ENCODE data around the gene MYD88. TPM values are rescaled to one million over a fixed set of nuclear protein-coding genes. Genes with fewer than 3 reads are reported as not detected.

Gene MYD88
- total and polyA plus RNA-seq, 2 donors from 2014 or later, result 20.8 to 34.5 TPM

DNA sequence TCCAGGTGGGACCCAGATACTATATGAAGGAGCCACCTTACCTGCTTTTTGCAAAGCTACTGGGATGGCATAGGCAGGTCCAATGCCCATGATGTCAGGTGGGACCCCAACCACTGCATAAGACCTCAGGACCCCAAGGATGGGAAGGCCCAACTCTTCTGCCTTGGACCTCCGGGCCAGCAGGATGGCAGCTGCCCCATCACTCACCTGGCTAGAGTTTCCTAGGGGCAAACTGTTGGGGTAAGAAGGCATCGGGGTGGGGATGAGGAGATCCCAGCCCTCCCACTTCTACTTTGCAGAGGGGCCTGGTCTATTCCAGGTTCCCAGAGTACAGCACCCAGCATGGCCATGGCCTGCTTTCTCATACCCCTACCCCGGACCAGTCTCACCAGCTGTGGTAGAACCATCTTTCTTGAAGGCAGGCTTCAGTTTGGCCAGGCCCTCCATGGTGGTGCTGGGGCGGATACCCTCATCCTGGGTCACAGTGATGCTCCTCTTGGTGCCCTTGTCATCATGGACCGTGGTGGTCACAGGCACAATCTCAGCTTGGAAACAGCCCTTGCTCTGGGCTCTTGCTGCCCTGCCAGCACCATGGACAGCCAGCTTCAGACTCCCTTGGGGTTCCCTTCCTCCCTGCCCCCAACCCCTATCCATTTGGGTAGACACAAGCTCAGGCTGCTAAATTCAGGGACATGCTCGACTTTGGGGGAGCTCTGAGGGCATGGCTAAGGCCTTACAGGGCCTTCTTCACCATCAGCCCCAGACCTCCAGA is 12.2 kb upstream of the MYD88 start:
- Histone ChIP-seq H3K9ac (ENCODE audit: low read length in 3 of 3) (no peak overlapping the region), H3K4me3 (ENCODE audit: low read length in 3 of 3) (no peak overlapping the region), H3K27me3 (ENCODE audit: control insufficient read depth, insufficient read depth, low read length) (no peaks in the 10 kb centered on the region), H3K27ac (ENCODE audit: low read depth in 2 of 2, low read length in 2 of 2) (no peak overlapping the region), H3K4me1 (ENCODE audit: control insufficient read depth in 2 of 3, insufficient read depth in 2 of 3, low read depth in 1 of 3, low read length in 3 of 3) (peaks cover 0 to 27% (median 23%) of the 10 kb centered on the region in 3 donors), H3K36me3 (ENCODE audit: control insufficient read depth in 2 of 3, insufficient read depth in 3 of 3, low read length in 3 of 3) (peaks cover 3 to 70% (median 52%) of the 10 kb centered on the region in 3 donors), H3K9me3 (ENCODE audit: control insufficient read depth in 2 of 3, insufficient read depth in 1 of 3, low read length in 3 of 3) (no peaks in the 10 kb centered on the region)
- TF ChIP-seq, protein P1, sequence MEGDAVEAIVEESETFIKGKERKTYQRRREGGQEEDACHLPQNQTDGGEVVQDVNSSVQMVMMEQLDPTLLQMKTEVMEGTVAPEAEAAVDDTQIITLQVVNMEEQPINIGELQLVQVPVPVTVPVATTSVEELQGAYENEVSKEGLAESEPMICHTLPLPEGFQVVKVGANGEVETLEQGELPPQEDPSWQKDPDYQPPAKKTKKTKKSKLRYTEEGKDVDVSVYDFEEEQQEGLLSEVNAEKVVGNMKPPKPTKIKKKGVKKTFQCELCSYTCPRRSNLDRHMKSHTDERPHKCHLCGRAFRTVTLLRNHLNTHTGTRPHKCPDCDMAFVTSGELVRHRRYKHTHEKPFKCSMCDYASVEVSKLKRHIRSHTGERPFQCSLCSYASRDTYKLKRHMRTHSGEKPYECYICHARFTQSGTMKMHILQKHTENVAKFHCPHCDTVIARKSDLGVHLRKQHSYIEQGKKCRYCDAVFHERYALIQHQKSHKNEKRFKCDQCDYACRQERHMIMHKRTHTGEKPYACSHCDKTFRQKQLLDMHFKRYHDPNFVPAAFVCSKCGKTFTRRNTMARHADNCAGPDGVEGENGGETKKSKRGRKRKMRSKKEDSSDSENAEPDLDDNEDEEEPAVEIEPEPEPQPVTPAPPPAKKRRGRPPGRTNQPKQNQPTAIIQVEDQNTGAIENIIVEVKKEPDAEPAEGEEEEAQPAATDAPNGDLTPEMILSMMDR (IDR thresholded peaks at IDR 0.05; ENCODE audit: borderline replicate concordance, extremely low read depth, insufficient read depth), result no peak
- intact Hi-C loops (cut with DNase I), result no loop called here
- FAIRE-seq, result no peak
- no peak for DNase-seq

DNA sequence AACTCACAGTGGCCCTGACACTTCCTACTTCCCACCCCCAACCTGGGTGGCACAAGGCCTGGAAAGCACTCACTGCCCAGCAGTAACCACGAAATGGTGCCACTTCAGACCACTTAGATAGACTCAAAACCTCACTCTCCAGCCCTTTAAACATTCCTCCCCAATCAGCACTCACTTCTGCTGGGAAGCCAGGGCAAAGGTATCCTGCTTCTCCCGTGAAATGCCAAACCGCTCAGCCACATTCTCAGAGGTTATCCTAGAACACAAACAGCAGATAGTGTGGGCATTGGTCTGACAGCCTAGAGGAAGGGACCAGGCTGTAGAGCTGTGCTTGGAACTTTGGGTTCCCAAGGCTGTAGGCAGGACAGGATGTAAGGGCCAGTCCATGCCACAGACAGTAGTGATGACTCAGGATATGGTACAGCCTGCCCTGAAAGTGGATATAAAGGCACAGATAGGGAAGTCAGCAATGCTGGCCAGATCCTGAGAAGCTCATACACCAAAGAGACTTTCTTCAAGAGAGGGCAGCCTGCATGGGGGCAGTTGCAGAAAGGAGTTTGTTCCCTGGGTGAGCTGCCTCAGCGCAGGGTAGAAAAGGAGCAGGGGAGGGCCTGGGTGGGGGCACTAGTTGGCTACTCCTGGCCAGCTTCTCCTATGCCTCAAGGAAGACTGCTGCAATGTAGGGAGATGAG is 10.7 kb upstream of the MYD88 start:
- no peak for FAIRE-seq
- DNase-seq, result peak in 1 of 5 donors; percentile 5
- intact Hi-C loops (cut with DNase I), result no loop called here
- Histone ChIP-seq H3K36me3 (ENCODE audit: control insufficient read depth in 2 of 3, insufficient read depth in 3 of 3, low read length in 3 of 3) (peaks cover 3 to 77% (median 56%) of the 10 kb centered on the region in 3 donors), H3K4me3 (ENCODE audit: low read length in 3 of 3) (no peak overlapping the region), H3K27me3 (ENCODE audit: control insufficient read depth, insufficient read depth, low read length) (no peaks in the 10 kb centered on the region), H3K9ac (ENCODE audit: low read length in 3 of 3) (no peak overlapping the region), H3K9me3 (ENCODE audit: control insufficient read depth in 2 of 3, insufficient read depth in 1 of 3, low read length in 3 of 3) (no peaks in the 10 kb centered on the region), H3K27ac (ENCODE audit: low read depth in 2 of 2, low read length in 2 of 2) (no peak overlapping the region), H3K4me1 (ENCODE audit: control insufficient read depth in 2 of 3, insufficient read depth in 2 of 3, low read depth in 1 of 3, low read length in 3 of 3) (peaks cover 0 to 33% (median 28%) of the 10 kb centered on the region in 3 donors)
- TF ChIP-seq, protein P1 (IDR thresholded peaks at IDR 0.05; ENCODE audit: borderline replicate concordance, extremely low read depth, insufficient read depth), result no peak

DNA sequence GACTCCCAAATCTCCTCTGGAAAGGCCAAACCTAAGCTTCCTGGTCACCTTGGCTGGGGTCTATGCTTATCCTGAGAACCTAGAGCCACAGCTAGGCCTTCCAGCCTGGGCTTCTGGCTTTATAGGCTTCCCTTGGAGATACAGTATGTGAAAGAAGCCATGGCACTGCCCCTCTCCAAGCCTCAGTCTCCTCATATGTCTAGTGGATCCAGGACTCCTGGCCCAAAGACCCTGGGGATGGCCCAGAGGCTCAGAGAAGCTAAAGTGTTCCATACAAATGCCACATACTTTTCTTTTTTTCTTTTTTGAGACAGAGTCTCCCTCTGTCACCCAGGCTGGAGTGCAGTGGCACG is 10.2 kb upstream of the MYD88 start:
- no peak for FAIRE-seq
- H3K4me1 ChIP-seq (ENCODE audit: control insufficient read depth in 2 of 3, insufficient read depth in 2 of 3, low read depth in 1 of 3, low read length in 3 of 3), result peaks cover 0 to 38% (median 30%) of the 10 kb centered on the region in 3 donors

More for the DNA sequence above, 10.2 kb upstream of the MYD88 start:
- Histone ChIP-seq H3K27ac (ENCODE audit: low read depth in 2 of 2, low read length in 2 of 2) (no peak overlapping the region), H3K27me3 (ENCODE audit: control insufficient read depth, insufficient read depth, low read length) (no peaks in the 10 kb centered on the region), H3K9me3 (ENCODE audit: control insufficient read depth in 2 of 3, insufficient read depth in 1 of 3, low read length in 3 of 3) (no peaks in the 10 kb centered on the region), H3K4me3 (ENCODE audit: low read length in 3 of 3) (no peak overlapping the region), H3K36me3 (ENCODE audit: control insufficient read depth in 2 of 3, insufficient read depth in 3 of 3, low read length in 3 of 3) (peaks cover 3 to 77% (median 56%) of the 10 kb centered on the region in 3 donors), H3K9ac (ENCODE audit: low read length in 3 of 3) (no peak overlapping the region)
- intact Hi-C loops (cut with DNase I), result no loop called here
- no peak for DNase-seq
- TF ChIP-seq, protein P1 (IDR thresholded peaks at IDR 0.05; ENCODE audit: borderline replicate concordance, extremely low read depth, insufficient read depth), result no peak

Measured in kidney (tissue), 14 donors.